Smooth muscle cell (in vitro differentiated cells): ENCODE results near the gene ANKRD62. TPM values are rescaled to one million over a fixed set of nuclear protein-coding genes. Genes with fewer than 3 reads are reported as not detected.

Experiments
- DNase-seq: peaks from one replicate; lab custom pipeline; 2025; ENCODE audit not compliant: unreplicated experiment; lab: John Stamatoyannopoulos, UW
- H2AFZ ChIP-seq: fragments of 200-600 bp; sonication (generic); 2 replicates; pipeline ENCODE4 v1.6.0; 2016; ENCODE audit warnings: antibody characterized with exemption, low read depth, mild to moderate bottlenecking
- H3F3A ChIP-seq: fragments of 200-600 bp; sonication (generic); 2 replicates; pipeline ENCODE4 v1.6.0; 2017; ENCODE audit warnings: antibody characterized with exemption, low read depth
- H3K27ac ChIP-seq: fragments of 200-600 bp; sonication (generic); 2 replicates; pipeline ENCODE4 v1.5.1; 2016; ENCODE audit warnings: low read depth, mild to moderate bottlenecking
- H3K27me3 ChIP-seq: fragments of 200-600 bp; sonication (generic); 2 replicates; pipeline ENCODE4 v1.6.1; 2016; ENCODE audit warnings: low read depth, mild to moderate bottlenecking
- H3K36me3 ChIP-seq: fragments of 200-600 bp; sonication (generic); 2 replicates; pipeline ENCODE4 v1.5.1; 2016; ENCODE audit warnings: low read depth
- H3K4me1 ChIP-seq: fragments of 200-600 bp; sonication (generic); 2 replicates; pipeline ENCODE4 v1.5.1; 2016; ENCODE audit warnings: low read depth
- H3K4me2 ChIP-seq: fragments of 200-600 bp; sonication (generic); 2 replicates; pipeline ENCODE4 v1.6.0; 2016; ENCODE audit warnings: mild to moderate bottlenecking
- H3K4me3 ChIP-seq: fragments of 200-600 bp; sonication (generic); 2 replicates; pipeline ENCODE4 v1.5.1; 2016; ENCODE audit warnings: mild to moderate bottlenecking
- H3K79me2 ChIP-seq: fragments of 200-600 bp; sonication (generic); 2 replicates; pipeline ENCODE4 v1.6.0; 2016; ENCODE audit warnings: low read depth, mild to moderate bottlenecking
- H3K9ac ChIP-seq: fragments of 200-600 bp; sonication (generic); 2 replicates; pipeline ENCODE4 v1.6.0; 2016; ENCODE audit warnings: low read depth
- H3K9me3 ChIP-seq: fragments of 200-600 bp; sonication (generic); replicated peaks from 2 replicates; pipeline ENCODE4 v1.5.1; 2016; ENCODE audit warnings: low read depth
- H4K20me1 ChIP-seq: fragments of 200-600 bp; sonication (generic); 2 replicates; pipeline ENCODE4 v1.6.0; 2016; ENCODE audit warnings: low read depth
- WGBS: methylation state at CpG from one replicate; pipeline ENCODE4 v1.1.7; 2016; ENCODE audit warnings: low lambda C conversion rate; 5-methylcytosine and 5-hydroxymethylcytosine counted together
- polyA plus RNA-seq: library from polyadenylated mRNA; unstranded; fragments of >200 nt; fragmentation: Nextera tagmentation; extraction: Ambion mirVana; gene quantifications from 2 replicates; pipeline ENCODE4 v1.2.1, GENCODE V29; 2016
- total RNA-seq: library from RNA; depleted of rRNA; stranded (reverse); fragments of >200 nt; gene quantifications from 2 replicates; pipeline ENCODE4 v1.2.3, GENCODE V29; 2014
- TF ChIP-seq, protein P1 (sequence below): fragments of 200-600 bp; sonication (generic); IDR thresholded peaks from 2 replicates; pipeline ENCODE4 v1.5.1; 2017; ENCODE audit warnings: borderline replicate concordance, mild to moderate bottlenecking, antibody characterized with exemption; ENCODE audit not compliant: insufficient read depth, poor library complexity, severe bottlenecking

ANKRD62 gene
- total and polyA plus RNA-seq, 2 experiments from 2014 or later = not detected

DNA sequence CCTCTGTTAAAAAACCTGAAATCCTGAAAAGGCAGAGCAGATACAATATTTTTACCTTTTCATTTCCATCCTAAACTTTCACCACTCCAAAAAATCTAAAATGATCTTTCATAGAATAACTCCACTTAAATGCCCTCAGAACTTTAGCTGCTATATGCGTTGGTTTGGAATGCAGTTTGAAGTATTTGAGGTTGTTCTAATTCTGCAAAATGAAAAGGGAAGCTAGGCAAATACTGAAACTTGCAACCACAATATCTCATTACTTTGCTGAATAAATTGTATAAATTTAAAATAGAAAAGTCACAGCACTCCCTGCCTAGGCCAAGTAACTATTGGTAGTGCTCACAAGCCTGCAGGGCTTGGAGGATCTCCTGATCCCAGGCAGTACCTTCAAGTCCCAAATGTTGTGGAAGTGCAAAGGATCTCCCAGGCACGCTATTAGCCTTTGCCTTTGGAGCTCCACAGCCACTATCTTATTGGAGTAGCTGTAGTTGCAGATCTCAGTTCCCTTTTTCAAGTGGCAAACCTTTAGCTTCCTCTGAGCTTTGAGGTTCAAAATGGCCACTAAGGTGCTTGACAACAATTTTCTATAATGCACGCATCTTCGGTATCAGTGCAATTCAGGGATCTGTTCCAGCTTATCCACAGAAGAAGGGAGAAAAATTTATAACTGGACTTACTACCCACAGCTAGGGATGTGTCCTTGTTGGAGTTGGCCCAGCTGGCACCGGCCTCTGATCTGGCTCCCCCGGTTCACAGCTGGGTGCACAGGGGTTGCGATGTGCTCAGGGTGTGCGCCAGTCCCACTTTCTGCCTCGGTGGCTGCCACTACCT, 43.4 kb upstream of the ANKRD62 start:
- no peak overlapping the region for H3K4me3 ChIP-seq
- no peaks in the 10 kb centered on the region for H3K4me1 ChIP-seq
- no peaks in the 10 kb centered on the region for H3K36me3 ChIP-seq
- H3K9ac ChIP-seq = no peak overlapping the region
- no peak for DNase-seq
- H3K9me3 ChIP-seq = no peaks in the 10 kb centered on the region
- H3K27ac ChIP-seq = no peak overlapping the region
- no peak overlapping the region for H2AFZ ChIP-seq
- TF ChIP-seq, protein P1, sequence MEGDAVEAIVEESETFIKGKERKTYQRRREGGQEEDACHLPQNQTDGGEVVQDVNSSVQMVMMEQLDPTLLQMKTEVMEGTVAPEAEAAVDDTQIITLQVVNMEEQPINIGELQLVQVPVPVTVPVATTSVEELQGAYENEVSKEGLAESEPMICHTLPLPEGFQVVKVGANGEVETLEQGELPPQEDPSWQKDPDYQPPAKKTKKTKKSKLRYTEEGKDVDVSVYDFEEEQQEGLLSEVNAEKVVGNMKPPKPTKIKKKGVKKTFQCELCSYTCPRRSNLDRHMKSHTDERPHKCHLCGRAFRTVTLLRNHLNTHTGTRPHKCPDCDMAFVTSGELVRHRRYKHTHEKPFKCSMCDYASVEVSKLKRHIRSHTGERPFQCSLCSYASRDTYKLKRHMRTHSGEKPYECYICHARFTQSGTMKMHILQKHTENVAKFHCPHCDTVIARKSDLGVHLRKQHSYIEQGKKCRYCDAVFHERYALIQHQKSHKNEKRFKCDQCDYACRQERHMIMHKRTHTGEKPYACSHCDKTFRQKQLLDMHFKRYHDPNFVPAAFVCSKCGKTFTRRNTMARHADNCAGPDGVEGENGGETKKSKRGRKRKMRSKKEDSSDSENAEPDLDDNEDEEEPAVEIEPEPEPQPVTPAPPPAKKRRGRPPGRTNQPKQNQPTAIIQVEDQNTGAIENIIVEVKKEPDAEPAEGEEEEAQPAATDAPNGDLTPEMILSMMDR = no peak
- H4K20me1 ChIP-seq = no peaks in the 10 kb centered on the region
- no peaks in the 10 kb centered on the region for H3F3A ChIP-seq
- H3K4me2 ChIP-seq = no peak overlapping the region
- WGBS = 94% methylated on average over 9 of the region's 9 CpGs
- no peaks in the 10 kb centered on the region for H3K27me3 ChIP-seq
- no peaks in the 10 kb centered on the region for H3K79me2 ChIP-seq

DNA sequence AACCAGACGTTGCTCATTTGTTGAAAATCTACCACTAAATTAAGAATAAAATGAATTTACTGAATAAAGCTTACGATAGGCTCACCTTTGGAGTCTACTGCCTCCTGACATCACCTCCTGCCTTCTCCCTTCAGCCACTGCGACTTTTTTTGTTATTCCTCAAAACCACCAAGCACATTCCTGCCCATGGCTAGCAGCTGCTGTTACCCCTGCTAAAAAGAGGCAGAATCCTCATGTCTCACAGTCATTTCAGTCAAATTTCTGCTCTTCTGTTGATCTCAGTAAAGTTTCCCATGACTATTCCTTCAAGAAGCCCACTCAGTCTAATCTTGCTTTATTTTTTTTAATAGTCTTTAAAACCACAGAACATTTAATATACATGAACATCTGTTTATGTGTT, 40.8 kb upstream of the ANKRD62 start:
- Histone ChIP-seq H2AFZ (no peak overlapping the region), H3K27ac (no peak overlapping the region), H3K4me2 (no peak overlapping the region), H3K4me3 (no peak overlapping the region), H3K27me3 (no peaks in the 10 kb centered on the region), H3F3A (no peaks in the 10 kb centered on the region), H3K4me1 (no peaks in the 10 kb centered on the region), H3K79me2 (no peaks in the 10 kb centered on the region), H3K9me3 (no peaks in the 10 kb centered on the region), H4K20me1 (no peaks in the 10 kb centered on the region), H3K36me3 (no peaks in the 10 kb centered on the region), H3K9ac (no peak overlapping the region)
- DNase-seq = no peak
- TF ChIP-seq, protein P1 = no peak
- 65% methylated on average over 3 of the region's 3 CpGs for WGBS

DNA sequence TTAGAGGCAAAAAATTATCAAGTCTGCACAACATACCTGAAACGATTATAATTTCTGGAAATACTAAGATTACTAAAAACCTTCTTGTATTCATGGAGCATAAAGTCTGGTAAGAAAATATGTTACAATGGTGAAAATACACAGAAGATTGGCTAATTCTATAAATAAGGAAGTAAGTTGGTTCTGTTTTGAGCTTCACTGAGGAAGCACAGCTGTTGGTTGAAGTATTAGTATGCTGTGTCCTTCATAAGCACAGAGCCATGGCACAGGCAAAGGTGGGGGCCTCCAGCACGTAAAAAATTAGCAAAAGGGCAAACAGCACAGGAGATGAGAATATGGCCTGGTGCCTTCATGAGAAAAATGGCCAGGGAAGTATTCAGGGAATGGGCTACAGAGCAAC, 40.4 kb upstream of the ANKRD62 start:
- Histone ChIP-seq H3K9ac (no peak overlapping the region), H3K79me2 (no peaks in the 10 kb centered on the region), H3K27ac (no peak overlapping the region), H3K4me1 (no peaks in the 10 kb centered on the region), H3K9me3 (no peaks in the 10 kb centered on the region), H3K4me3 (no peak overlapping the region), H2AFZ (no peak overlapping the region), H3K4me2 (no peak overlapping the region), H3F3A (no peaks in the 10 kb centered on the region), H4K20me1 (no peaks in the 10 kb centered on the region), H3K27me3 (no peaks in the 10 kb centered on the region), H3K36me3 (no peaks in the 10 kb centered on the region)
- TF ChIP-seq, protein P1 = no peak
- 91% methylated on average over 2 of the region's 2 CpGs for WGBS
- DNase-seq = no peak
